ENCODE results near the gene CELF1.

CELF1 gene

DNA sequence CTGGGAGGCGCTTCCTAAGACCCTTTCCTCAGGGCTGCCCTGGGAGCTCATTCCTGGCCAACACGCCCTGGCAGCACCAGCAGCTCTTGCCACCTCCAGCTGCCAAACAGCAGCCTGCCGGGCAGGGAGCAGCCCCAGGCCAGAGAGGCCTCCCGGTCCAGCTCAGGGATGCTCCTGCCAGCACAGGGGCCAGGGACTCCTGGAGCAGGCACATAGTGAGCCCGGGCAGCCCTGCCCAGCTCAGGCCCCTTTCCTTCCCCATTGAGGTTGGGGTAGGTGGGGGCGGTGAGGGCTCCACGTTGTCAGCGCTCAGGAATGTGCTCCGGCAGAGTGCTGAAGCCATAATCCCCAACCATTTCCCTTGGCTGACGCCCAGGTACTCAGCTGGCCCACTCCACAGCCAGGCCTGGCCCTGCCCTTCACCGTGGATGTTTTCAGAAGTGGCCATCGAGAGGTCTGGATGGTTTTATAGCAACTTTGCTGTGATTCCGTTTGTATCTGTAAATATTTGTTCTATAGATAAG, 136.9 kb downstream of the CELF1 start:
- peak; percentile 90 for DNase-seq (ENCODE audit: low spot score)
